ENCODE data around the gene ASB6. TPM values are rescaled to one million over a fixed set of nuclear protein-coding genes. Genes with fewer than 3 reads are reported as not detected.

Gene ASB6
- total RNA-seq, 1 experiment from 2014 or later = 19.1 TPM

DNA sequence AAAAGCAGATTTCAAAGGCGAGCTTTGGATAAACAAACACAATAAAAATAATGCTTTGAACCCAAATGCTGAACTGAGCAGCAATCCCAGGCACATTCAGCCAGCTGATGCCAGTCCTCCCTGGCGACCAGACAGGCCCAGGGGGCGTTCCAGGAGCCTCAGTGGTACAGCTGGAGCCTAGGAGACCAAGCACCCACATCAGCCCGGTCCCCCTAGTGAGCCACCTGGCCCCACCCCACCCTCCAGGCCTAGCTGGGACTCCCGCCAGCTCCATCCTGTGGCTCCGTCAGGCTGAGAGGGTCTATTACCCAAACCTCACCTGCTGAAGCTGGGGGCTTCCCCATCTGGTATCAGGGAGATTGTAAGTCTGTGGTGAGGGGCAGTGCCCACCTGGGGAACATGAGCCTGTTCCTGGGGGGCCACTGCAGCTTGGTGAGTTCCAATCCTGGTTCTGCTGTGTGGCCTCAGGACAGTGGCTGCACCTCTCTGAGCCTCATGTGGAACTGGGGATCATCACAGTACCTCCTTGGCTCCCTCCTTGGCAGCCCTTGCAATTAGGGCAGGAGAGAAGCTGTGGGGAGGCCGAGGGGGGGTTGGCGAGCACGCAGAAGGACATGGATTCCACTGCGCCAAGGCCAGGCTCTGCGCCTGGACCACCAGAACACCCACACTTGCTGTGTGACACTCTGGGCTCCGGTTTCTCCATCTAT is 37.7 kb downstream of the ASB6 start:
- ChIA-PET POLR2A (ENCODE audit: unreplicated experiment) (no interaction called here), CTCF (no interaction called here)
- intact Hi-C loops (cut with micrococcal nuclease) = no loop called here
- no peak for TF ChIP-seq EZH2 (IDR thresholded peaks at IDR 0.05; ENCODE audit: low read length, unreplicated experiment)
- no peak for TF ChIP-seq CTCF (conservative IDR thresholded peaks at IDR 0.05; ENCODE audit: low read depth, low read length)
- no peak for TF ChIP-seq EZH2phosphoT487 (IDR thresholded peaks at IDR 0.05; ENCODE audit: borderline replicate concordance, low read length)
- Histone ChIP-seq H3F3A (ENCODE audit: low read length, unreplicated experiment) (no peaks in the 10 kb centered on the region), H3K79me2 (ENCODE audit: low read length) (no peaks in the 10 kb centered on the region), H3K9ac (ENCODE audit: low read length) (no peak overlapping the region), H2AFZ (ENCODE audit: low read length) (no peak overlapping the region), H3K9me2 (replicated peaks; ENCODE audit: low read length) (no peaks in the 10 kb centered on the region), H3K4me2 (ENCODE audit: low read length) (no peak overlapping the region), H3K36me3 (ENCODE audit: low read depth, low read length) (no peaks in the 10 kb centered on the region), H4K20me1 (ENCODE audit: low read length) (no peaks in the 10 kb centered on the region), H3K4me3 (ENCODE audit: low read length) (no peak overlapping the region), H3K9me3 (ENCODE audit: low read length) (no peaks in the 10 kb centered on the region), H3K4me1 (ENCODE audit: insufficient read depth, low read length) (no peaks in the 10 kb centered on the region; the same call in 1 of the 2 replicates), H3K27me3 (ENCODE audit: low read length) (no peaks in the 10 kb centered on the region), H3K27ac (ENCODE audit: low read length) (no peak overlapping the region)
- DNase-seq (no peak), ATAC-seq (no peak)
- no TSS peak for BruUV-seq (replicated peaks)

GRCh38 chr9:129602598-129603415 is 39.1 kb downstream of the ASB6 start:
- no peaks in the 10 kb centered on the region for H3K27me3 ChIP-seq (ENCODE audit: low read length)
- H3K4me3 ChIP-seq (ENCODE audit: low read length) = no peak overlapping the region
- no peaks in the 10 kb centered on the region for H3K36me3 ChIP-seq (ENCODE audit: low read depth, low read length)
- H3K79me2 ChIP-seq (ENCODE audit: low read length) = no peaks in the 10 kb centered on the region
- ChIA-PET POLR2A (ENCODE audit: unreplicated experiment) (no interaction called here), CTCF (no interaction called here)
- intact Hi-C loops (cut with micrococcal nuclease) = no loop called here
- BruUV-seq (replicated peaks) = no TSS peak
- no peak overlapping the region for H2AFZ ChIP-seq (ENCODE audit: low read length)
- no peak overlapping the region for H3K4me2 ChIP-seq (ENCODE audit: low read length)
- no peaks in the 10 kb centered on the region; the same call in 1 of the 2 replicates for H3K4me1 ChIP-seq (ENCODE audit: insufficient read depth, low read length)
- H3K9me2 ChIP-seq (replicated peaks; ENCODE audit: low read length) = no peaks in the 10 kb centered on the region
- no peak for ATAC-seq
- no peak for DNase-seq
- no peak overlapping the region for H3K27ac ChIP-seq (ENCODE audit: low read length)
- H3F3A ChIP-seq (ENCODE audit: low read length, unreplicated experiment) = no peaks in the 10 kb centered on the region
- H3K9me3 ChIP-seq (ENCODE audit: low read length) = no peaks in the 10 kb centered on the region
- TF ChIP-seq EZH2phosphoT487 (IDR thresholded peaks at IDR 0.05; ENCODE audit: borderline replicate concordance, low read length) (no peak), CTCF (conservative IDR thresholded peaks at IDR 0.05; ENCODE audit: low read depth, low read length) (no peak), EZH2 (IDR thresholded peaks at IDR 0.05; ENCODE audit: low read length, unreplicated experiment) (no peak)
- H3K9ac ChIP-seq (ENCODE audit: low read length) = no peak overlapping the region
- H4K20me1 ChIP-seq (ENCODE audit: low read length) = no peaks in the 10 kb centered on the region
